Measurements from ENCODE around the gene GLI1. TPM values are rescaled to one million over a fixed set of nuclear protein-coding genes. Genes with fewer than 3 reads are reported as not detected.

The GLI1 gene
- total RNA-seq, 1 experiment from 2014 or later = 6.4 TPM

GRCh38 chr12:57448669-57449068, 10.9 kb upstream of the GLI1 start:
- Histone ChIP-seq H3K27ac (ENCODE audit: low read depth, low read length) (no peak overlapping the region), H3K4me1 (ENCODE audit: control insufficient read depth in 1 of 2, insufficient read depth in 2 of 2, low read length in 2 of 2) (peaks cover 0 to 9% of the 10 kb centered on the region in 2 experiments; a peak in 1 of 4 replicates), H2AFZ (ENCODE audit: low read depth, low read length, poor library complexity, severe bottlenecking) (no peak overlapping the region), H3K9ac (ENCODE audit: low read length) (no peak overlapping the region), H3K9me2 (ENCODE audit: insufficient read depth) (no peaks in the 10 kb centered on the region), H3K9me3 (ENCODE audit: control insufficient read depth in 1 of 2, insufficient read depth in 1 of 2, low read depth in 1 of 2, low read length in 2 of 2) (no peaks in the 10 kb centered on the region), H4K20me1 (ENCODE audit: insufficient read depth) (no peaks in the 10 kb centered on the region), H3K36me3 (ENCODE audit: control insufficient read depth in 1 of 2, insufficient read depth in 2 of 2, low read length in 2 of 2) (no peaks in the 10 kb centered on the region), H3K27me3 (ENCODE audit: insufficient read depth, low read length) (no peaks in the 10 kb centered on the region), H3K4me3 (replicated peaks in 1 of 2; ENCODE audit: low read depth in 1 of 2, low read length in 2 of 2) (no peak overlapping the region), H3K79me2 (ENCODE audit: insufficient read depth, low read length) (no peaks in the 10 kb centered on the region), H3K4me2 (ENCODE audit: low read length) (no peak overlapping the region)
- RAD21 ChIA-PET (ENCODE audit: low non-redundant PET in 1 of 2, low total read pairs in 2 of 2, uncharacterized antibody in 2 of 2, unreplicated experiment in 2 of 2) = no interaction called here
- POLR2A ChIA-PET = no interaction called here
- DNase-seq (ENCODE audit: low read depth, low spot score) (no peak), ATAC-seq (no peak)
- intact Hi-C loops (cut with micrococcal nuclease) = no loop called here
- TF ChIP-seq EZH2 (IDR thresholded peaks at IDR 0.05) = no peak
- no peak for TF ChIP-seq CEBPB (IDR thresholded peaks at IDR 0.05; ENCODE audit: low read depth)
- no peak for TF ChIP-seq POLR2A (IDR thresholded peaks at IDR 0.05; ENCODE audit: borderline replicate concordance, extremely low read depth, insufficient read depth, insufficient read length)
- TF ChIP-seq EZH2phosphoT487 (IDR thresholded peaks at IDR 0.05; ENCODE audit: borderline replicate concordance) = no peak
- TF ChIP-seq CBX3 (IDR thresholded peaks at IDR 0.05; ENCODE audit: low read depth) = no peak
- no peak for TF ChIP-seq TCF7L2 (IDR thresholded peaks at IDR 0.05; ENCODE audit: borderline replicate concordance, extremely low read depth, insufficient read depth, insufficient read length)
- TF ChIP-seq, protein P1, sequence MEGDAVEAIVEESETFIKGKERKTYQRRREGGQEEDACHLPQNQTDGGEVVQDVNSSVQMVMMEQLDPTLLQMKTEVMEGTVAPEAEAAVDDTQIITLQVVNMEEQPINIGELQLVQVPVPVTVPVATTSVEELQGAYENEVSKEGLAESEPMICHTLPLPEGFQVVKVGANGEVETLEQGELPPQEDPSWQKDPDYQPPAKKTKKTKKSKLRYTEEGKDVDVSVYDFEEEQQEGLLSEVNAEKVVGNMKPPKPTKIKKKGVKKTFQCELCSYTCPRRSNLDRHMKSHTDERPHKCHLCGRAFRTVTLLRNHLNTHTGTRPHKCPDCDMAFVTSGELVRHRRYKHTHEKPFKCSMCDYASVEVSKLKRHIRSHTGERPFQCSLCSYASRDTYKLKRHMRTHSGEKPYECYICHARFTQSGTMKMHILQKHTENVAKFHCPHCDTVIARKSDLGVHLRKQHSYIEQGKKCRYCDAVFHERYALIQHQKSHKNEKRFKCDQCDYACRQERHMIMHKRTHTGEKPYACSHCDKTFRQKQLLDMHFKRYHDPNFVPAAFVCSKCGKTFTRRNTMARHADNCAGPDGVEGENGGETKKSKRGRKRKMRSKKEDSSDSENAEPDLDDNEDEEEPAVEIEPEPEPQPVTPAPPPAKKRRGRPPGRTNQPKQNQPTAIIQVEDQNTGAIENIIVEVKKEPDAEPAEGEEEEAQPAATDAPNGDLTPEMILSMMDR (IDR thresholded peaks at IDR 0.05 in 2 of 3, conservative IDR thresholded peaks at IDR 0.05 in 1 of 3; ENCODE audit: borderline replicate concordance in 1 of 3, insufficient read depth in 1 of 3, low read depth in 2 of 3, low read length in 2 of 3) = no peak
- TF ChIP-seq, protein P2, sequence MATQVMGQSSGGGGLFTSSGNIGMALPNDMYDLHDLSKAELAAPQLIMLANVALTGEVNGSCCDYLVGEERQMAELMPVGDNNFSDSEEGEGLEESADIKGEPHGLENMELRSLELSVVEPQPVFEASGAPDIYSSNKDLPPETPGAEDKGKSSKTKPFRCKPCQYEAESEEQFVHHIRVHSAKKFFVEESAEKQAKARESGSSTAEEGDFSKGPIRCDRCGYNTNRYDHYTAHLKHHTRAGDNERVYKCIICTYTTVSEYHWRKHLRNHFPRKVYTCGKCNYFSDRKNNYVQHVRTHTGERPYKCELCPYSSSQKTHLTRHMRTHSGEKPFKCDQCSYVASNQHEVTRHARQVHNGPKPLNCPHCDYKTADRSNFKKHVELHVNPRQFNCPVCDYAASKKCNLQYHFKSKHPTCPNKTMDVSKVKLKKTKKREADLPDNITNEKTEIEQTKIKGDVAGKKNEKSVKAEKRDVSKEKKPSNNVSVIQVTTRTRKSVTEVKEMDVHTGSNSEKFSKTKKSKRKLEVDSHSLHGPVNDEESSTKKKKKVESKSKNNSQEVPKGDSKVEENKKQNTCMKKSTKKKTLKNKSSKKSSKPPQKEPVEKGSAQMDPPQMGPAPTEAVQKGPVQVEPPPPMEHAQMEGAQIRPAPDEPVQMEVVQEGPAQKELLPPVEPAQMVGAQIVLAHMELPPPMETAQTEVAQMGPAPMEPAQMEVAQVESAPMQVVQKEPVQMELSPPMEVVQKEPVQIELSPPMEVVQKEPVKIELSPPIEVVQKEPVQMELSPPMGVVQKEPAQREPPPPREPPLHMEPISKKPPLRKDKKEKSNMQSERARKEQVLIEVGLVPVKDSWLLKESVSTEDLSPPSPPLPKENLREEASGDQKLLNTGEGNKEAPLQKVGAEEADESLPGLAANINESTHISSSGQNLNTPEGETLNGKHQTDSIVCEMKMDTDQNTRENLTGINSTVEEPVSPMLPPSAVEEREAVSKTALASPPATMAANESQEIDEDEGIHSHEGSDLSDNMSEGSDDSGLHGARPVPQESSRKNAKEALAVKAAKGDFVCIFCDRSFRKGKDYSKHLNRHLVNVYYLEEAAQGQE (IDR thresholded peaks at IDR 0.05; ENCODE audit: low read depth) = no peak
- TF ChIP-seq SIN3A (IDR thresholded peaks at IDR 0.05; ENCODE audit: low read depth) = no peak
- TF ChIP-seq JUND (IDR thresholded peaks at IDR 0.05) = no peak
- no peak for TF ChIP-seq SRF (IDR thresholded peaks at IDR 0.05; ENCODE audit: low read depth)
- TF ChIP-seq RAD21 (IDR thresholded peaks at IDR 0.05; ENCODE audit: low read depth) = no peak
- no peak for TF ChIP-seq ELF1 (IDR thresholded peaks at IDR 0.05; ENCODE audit: borderline replicate concordance, low read depth)
- TF ChIP-seq ZFX (IDR thresholded peaks at IDR 0.05) = no peak
- CTCF ChIA-PET = no interaction called here
- no TSS peak for BruUV-seq (replicated peaks)

Data from HCT116 (cell line).